Gastrocnemius medialis (tissue), 4 donors: ENCODE results near the gene APOC3.

Experiments
- POLR2A ChIP-seq, 2 donors: fragments of 450-650 bp; IDR thresholded peaks; one replicate each; pipeline ENCODE4 v1.6.1; 2017; ENCODE audit warnings: antibody characterized with exemption in 2 of 2, mild to moderate bottlenecking in 2 of 2, moderate library complexity in 2 of 2
- TF ChIP-seq, protein P1 (sequence below), 5 experiments: fragments of 450-650 bp in 3 of 5; fragments of 200-600 bp in 2 of 5; sonication (generic) in 2 of 5; IDR thresholded peaks in 4 of 5; conservative IDR thresholded peaks in 1 of 5; 1 replicate in 4 of 5; 2 replicates in 1 of 5; pipeline ENCODE4 v1.5.1; 2016 to 2019; ENCODE audit warnings: antibody characterized with exemption in 5 of 5, mild to moderate bottlenecking in 3 of 5, moderate library complexity in 3 of 5

DNA sequence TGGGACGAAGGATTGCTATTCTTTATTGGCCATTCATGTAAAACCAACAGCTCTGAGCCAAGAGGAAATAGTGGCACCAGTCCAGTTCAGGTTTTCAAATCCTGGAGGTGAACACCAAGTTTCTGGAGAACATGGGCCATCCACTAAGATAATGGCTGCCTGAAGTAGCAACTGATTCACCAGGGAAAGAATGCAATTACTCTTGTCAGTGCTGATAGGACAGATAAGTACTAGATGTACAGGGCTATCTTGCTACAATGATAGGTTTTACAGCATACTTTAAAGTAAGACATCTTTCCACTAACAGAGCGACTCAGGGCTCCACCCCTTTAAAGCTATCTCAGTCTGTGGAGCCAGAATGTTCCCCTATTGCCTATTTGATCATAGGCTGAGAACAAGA, 44.5 kb downstream of the APOC3 start:
- TF ChIP-seq, protein P1, sequence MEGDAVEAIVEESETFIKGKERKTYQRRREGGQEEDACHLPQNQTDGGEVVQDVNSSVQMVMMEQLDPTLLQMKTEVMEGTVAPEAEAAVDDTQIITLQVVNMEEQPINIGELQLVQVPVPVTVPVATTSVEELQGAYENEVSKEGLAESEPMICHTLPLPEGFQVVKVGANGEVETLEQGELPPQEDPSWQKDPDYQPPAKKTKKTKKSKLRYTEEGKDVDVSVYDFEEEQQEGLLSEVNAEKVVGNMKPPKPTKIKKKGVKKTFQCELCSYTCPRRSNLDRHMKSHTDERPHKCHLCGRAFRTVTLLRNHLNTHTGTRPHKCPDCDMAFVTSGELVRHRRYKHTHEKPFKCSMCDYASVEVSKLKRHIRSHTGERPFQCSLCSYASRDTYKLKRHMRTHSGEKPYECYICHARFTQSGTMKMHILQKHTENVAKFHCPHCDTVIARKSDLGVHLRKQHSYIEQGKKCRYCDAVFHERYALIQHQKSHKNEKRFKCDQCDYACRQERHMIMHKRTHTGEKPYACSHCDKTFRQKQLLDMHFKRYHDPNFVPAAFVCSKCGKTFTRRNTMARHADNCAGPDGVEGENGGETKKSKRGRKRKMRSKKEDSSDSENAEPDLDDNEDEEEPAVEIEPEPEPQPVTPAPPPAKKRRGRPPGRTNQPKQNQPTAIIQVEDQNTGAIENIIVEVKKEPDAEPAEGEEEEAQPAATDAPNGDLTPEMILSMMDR (IDR thresholded peaks at IDR 0.05 in 4 of 5, conservative IDR thresholded peaks at IDR 0.05 in 1 of 5) = no peak
- no peak for TF ChIP-seq POLR2A (IDR thresholded peaks at IDR 0.05)
